Measurements from ENCODE around the gene TASP1. TPM values are rescaled to one million over a fixed set of nuclear protein-coding genes. Genes with fewer than 3 reads are reported as not detected.

Gene TASP1
- total RNA-seq, 1 experiment from 2014 or later, result 8.9 TPM

- ChIA-PET CTCF (no interaction called here), POLR2A (no interaction called here)
- H3K27me3 ChIP-seq (ENCODE audit: control insufficient read depth, insufficient read depth, low read length), result no peaks in the 10 kb centered on the region
- in situ Hi-C loops (cut with HindIII; ENCODE audit: low pct_unique_long_range_greater_than_20kb, low sequenced_read_pairs) (no loop called here), intact Hi-C loops (cut with micrococcal nuclease; ENCODE audit: unreplicated experiment) (no loop called here)
- H3K9me3 ChIP-seq (ENCODE audit: control insufficient read depth, insufficient read depth, low read depth, low read length), result peaks cover 2% of the 10 kb centered on the region; the same call in 1 of the 2 replicates
- no peaks in the 10 kb centered on the region; the same call in 1 of the 2 replicates for H3K36me3 ChIP-seq (ENCODE audit: control insufficient read depth, insufficient read depth, low read length)
- TF ChIP-seq REST (IDR thresholded peaks at IDR 0.05; ENCODE audit: insufficient read depth in 1 of 2, low read depth in 2 of 2, low read length in 1 of 2), result no peak
- TF ChIP-seq SIN3A (IDR thresholded peaks at IDR 0.05; ENCODE audit: borderline replicate concordance, insufficient read depth, low read depth, low read length), result no peak
- no peak for TF ChIP-seq POLR2AphosphoS5 (IDR thresholded peaks at IDR 0.05; ENCODE audit: low read depth, low read length)
- TF ChIP-seq CTCF (IDR thresholded peaks at IDR 0.05), result no peak
- TF ChIP-seq TCF7L2 (IDR thresholded peaks at IDR 0.05; ENCODE audit: low read depth, low read length), result no peak
- DNase-seq (ENCODE audit: low read depth, low spot score) (no peak), ATAC-seq (no peak)
- no peak overlapping the region for H3K27ac ChIP-seq (ENCODE audit: low read length)
- no peaks in the 10 kb centered on the region for H3K4me1 ChIP-seq (ENCODE audit: control insufficient read depth, insufficient read depth, low read length)
- H3K4me3 ChIP-seq (ENCODE audit: low read depth in 2 of 2, low read length in 2 of 2), result no peak overlapping the region
- BruUV-seq (replicated peaks), result no TSS peak
Measured at GRCh38 chr20:13587370-13587769, 51.4 kb downstream of the TASP1 start.

- CTCF ChIA-PET, result no interaction called here
Measured at GRCh38 chr20:13586133-13586532, 52.6 kb downstream of the TASP1 start.

More at GRCh38 chr20:13586133-13586532, 52.6 kb downstream of the TASP1 start:
- Histone ChIP-seq H3K4me3 (ENCODE audit: low read depth in 2 of 2, low read length in 2 of 2) (no peak overlapping the region), H3K9me3 (ENCODE audit: control insufficient read depth, insufficient read depth, low read depth, low read length) (peaks cover 2% of the 10 kb centered on the region; the same call in 1 of the 2 replicates), H3K27me3 (ENCODE audit: control insufficient read depth, insufficient read depth, low read length) (no peaks in the 10 kb centered on the region), H3K4me1 (ENCODE audit: control insufficient read depth, insufficient read depth, low read length) (no peaks in the 10 kb centered on the region), H3K27ac (ENCODE audit: low read length) (no peak overlapping the region), H3K36me3 (ENCODE audit: control insufficient read depth, insufficient read depth, low read length) (no peaks in the 10 kb centered on the region; the same call in 1 of the 2 replicates)
- in situ Hi-C loops (cut with HindIII; ENCODE audit: low pct_unique_long_range_greater_than_20kb, low sequenced_read_pairs), result no loop called here
- DNase-seq (ENCODE audit: low read depth, low spot score) (no peak), ATAC-seq (no peak)
- TF ChIP-seq TCF7L2 (IDR thresholded peaks at IDR 0.05; ENCODE audit: low read depth, low read length), result no peak
- TF ChIP-seq CTCF (IDR thresholded peaks at IDR 0.05), result no peak
- TF ChIP-seq SIN3A (IDR thresholded peaks at IDR 0.05; ENCODE audit: borderline replicate concordance, insufficient read depth, low read depth, low read length), result no peak
- no peak for TF ChIP-seq REST (IDR thresholded peaks at IDR 0.05; ENCODE audit: insufficient read depth in 1 of 2, low read depth in 2 of 2, low read length in 1 of 2)
- TF ChIP-seq POLR2AphosphoS5 (IDR thresholded peaks at IDR 0.05; ENCODE audit: low read depth, low read length), result no peak
- BruUV-seq (replicated peaks), result no TSS peak
- POLR2A ChIA-PET, result no interaction called here
- intact Hi-C loops (cut with micrococcal nuclease; ENCODE audit: unreplicated experiment), result no loop called here

All from Panc1 (cell line).